Testis (tissue), 2 donors: Measurements from ENCODE around the gene NHLRC2.

ENCODE experiments used
- CTCF ChIP-seq, 3 experiments: fragments of 450-650 bp in 2 of 3; fragments of 200-600 bp in 1 of 3; sonication (generic) in 1 of 3; IDR thresholded peaks; one replicate each; pipeline ENCODE4 v1.5.1; 2016 to 2019; ENCODE audit warnings: antibody characterized with exemption in 3 of 3, mild to moderate bottlenecking in 2 of 3, moderate library complexity in 1 of 3
- POLR2A ChIP-seq: fragments of 450-650 bp; IDR thresholded peaks from one replicate; pipeline ENCODE4 v1.6.1; 2017; ENCODE audit warnings: antibody characterized with exemption, mild to moderate bottlenecking, moderate library complexity

GRCh38 chr10:113933894-113934532 lies 79.6 kb downstream of the NHLRC2 start:
- no peak for TF ChIP-seq CTCF (IDR thresholded peaks at IDR 0.05)
- TF ChIP-seq POLR2A: no peak
